Eye (tissue), 1 donor: ENCODE results near the gene ATP2A1.
"Not testable (repeated sequence)": the region's sequence is repeated elsewhere in the genome, so short reads cannot be mapped to it uniquely, and the experiment has no call there.

Experiments used
- DNase-seq: peaks from one replicate; pipeline ENCODE4 v3.0.0-alpha.2; 2015

Gene ATP2A1

DNA sequence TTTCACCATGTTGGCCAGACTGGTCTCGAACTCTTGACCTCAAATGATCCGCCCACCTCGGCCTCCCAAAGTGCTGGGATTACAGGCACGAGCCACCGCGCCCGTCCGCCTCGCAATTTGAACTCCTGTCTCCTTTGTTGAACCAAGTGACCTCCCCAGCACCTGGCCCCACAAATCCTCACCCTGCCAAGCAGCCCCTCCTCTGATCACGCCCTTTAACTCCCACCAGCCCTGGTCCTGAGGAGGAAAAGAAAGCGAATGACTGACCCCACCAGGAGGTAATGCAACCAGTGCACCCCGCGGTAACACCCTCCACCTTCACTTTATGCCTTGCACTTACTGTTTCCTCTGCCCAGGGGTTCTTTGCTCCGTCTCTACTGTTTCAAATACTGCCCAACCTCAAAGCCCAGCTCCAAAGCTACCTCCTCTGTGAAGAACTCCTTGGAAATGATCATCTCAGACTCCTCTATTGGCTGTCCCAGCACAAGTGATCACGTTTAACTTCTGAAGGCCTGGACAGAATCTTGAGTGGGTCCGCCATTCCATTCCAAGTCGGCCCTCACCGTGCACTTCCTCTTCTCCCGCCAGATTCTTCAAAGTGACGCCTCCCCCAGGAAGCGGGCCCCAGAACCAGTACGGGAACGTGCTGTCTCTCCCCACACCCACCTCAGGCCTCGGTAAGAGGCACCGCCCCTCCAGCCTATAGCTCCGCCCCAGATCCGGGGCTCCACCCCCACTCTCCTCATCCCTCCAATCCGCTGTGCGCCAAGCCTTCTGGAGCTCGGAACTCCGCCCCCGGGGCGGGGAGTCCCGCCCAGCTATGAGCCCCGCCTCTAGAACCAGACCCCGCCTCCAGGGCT lies 57.9 kb downstream of the ATP2A1 start:
- peak; percentile 70 for DNase-seq

DNA sequence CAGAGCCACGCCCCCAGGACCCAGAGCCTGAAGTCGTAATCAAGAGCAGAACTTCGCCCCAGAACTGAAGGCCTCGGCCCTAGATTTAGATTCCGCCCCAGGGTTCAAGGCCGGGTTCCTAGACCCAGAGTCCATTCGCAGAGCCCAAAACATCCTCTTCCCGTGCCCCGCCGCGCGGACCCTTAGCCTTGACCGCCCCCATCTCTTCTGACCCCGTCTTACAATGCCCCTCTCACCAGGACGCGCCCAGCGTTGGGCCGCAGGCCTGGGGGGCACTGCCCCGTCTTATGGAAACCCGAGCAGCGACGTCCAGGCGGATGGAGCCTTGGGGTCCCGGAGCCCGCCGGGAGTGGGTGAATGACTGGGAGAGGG lies 58.5 kb downstream of the ATP2A1 start:
- DNase-seq, result no peak

DNA sequence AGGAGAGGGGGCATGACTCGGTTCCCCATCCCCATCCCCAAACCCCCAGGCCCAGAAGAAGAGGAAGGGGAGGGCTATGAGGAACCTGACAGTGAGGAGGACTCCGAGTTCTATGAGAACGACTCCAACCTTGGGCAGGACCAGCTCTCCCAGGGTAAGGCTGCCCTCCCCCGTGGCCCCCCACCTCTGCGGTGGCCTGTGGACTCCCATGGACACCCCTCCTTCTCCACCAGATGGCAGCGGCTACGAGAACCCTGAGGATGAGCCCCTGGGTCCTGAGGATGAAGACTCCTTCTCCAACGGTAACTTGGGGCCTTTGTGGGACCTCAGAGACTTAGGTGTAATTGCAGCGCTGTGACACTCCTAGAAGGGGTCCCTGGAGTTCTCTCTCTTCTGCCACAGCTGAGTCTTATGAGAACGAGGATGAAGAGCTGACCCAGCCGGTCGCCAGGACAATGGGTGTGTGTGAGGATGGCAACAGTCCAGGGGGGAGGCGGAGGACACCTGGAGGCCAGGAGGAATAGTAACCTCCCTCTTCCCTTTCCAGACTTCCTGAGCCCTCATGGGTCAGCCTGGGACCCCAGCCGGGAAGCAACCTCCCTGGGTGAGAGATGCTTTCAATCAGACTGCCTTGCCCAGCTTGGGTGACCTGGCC lies 59.1 kb downstream of the ATP2A1 start:
- no peak for DNase-seq

DNA sequence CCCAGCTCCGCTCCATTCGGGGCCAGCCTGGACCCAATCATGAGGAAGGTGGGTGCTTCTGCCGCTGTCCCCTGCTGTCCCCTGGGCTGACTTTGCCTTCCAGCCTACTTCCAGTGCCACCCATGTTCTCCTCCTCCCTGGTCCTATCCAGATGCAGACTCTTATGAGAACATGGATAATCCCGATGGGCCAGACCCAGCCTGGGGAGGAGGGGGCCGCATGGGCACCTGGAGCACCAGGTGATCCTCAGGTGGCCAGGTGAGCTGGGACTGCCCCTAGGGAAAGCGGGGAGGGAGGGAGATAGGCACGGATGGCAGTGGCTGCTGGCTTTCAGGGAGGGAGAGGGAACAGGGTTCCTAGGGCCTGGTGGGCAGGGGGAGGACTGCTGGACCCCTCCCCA lies 60.4 kb downstream of the ATP2A1 start:
- DNase-seq, result no peak

GRCh38 chr16:28939825-28940224 lies 61.5 kb downstream of the ATP2A1 start:
- not testable (repeated sequence) for DNase-seq

- no peak for DNase-seq
Measured at GRCh38 chr16:28943281-28943680, 65.0 kb downstream of the ATP2A1 start.

DNA sequence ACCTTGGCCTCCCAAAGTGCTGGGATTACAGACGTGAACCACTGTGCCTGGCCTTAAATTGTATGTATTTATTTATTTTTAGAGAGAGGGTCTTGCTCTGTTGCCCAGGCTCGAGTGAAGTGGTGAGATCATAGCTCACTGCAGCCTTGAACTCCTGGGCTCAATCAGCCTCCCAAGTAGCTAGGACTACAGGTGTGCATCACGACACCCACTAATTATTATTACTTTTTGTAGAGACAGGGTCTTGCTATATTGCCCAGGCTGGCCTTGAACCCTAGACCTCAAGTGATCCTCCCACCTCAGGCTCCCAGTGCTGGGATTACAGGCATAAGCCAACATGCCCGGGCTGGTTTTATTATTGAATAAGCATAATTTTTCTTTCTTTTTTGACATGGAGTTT lies 68.4 kb downstream of the ATP2A1 start:
- DNase-seq, result no peak

- DNase-seq, result peak; percentile 100
Measured at GRCh38 chr16:28950648-28951409, 72.5 kb downstream of the ATP2A1 start, which contains the start of gene NFATC2IP. NFATC2IP (plus strand) TSS chr16:28950937; CDS start chr16:28951012, 75 bp downstream.

- no peak for DNase-seq
Measured at GRCh38 chr16:28951410-28951943, 73.2 kb downstream of the ATP2A1 start.
